HG02885 (cell line): ENCODE results near the gene FMO5.
"Not testable (repeated sequence)": the region's sequence is repeated elsewhere in the genome, so short reads cannot be mapped to it uniquely, and the experiment has no call there.

Source experiments
- ATAC-seq: cut with Tn5 transposase; IDR thresholded peaks from one replicate; pipeline ENCODE4 v1.9.1; 2021; ENCODE audit warnings: mild to moderate bottlenecking; ENCODE audit not compliant: unreplicated experiment, poor library complexity

Gene FMO5

DNA sequence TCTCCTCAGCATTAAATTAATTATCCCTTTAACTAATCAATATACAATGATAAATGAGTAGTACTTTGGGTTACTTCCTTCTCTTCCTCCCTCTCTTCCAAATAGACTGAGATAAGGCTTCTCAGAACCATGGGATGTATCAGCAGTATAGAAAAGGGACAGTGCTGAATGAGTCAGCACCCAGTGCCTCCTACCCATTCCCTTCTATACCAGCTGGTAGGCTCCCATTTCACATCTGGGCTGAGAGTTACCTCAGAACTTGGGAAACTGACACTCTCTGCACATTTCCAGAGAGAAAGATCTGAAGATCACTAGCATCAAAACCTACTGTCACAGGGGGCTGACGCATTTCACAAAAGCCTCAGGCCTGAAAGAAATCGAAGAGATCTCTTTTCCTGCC lies 68.0 kb downstream of the FMO5 start:
- not testable (repeated sequence) for ATAC-seq

DNA sequence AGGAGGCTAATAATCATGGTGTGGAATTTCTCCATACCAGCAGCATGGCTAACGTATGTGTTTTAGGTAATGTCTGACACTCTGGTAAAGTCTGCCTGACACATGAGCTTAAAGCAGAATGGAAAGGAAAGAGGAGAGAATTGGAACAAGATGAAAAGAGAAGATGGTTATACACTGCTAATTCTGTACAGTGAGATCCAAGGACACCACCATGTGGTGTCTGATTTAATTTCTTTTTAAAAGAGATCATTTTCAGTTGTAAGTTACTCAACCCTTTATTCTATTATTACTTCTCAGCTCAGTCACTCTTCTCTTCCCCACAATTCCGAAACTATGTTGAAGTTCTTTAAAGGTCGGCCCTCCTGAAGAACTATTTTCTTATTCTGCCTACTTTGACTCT lies 68.5 kb downstream of the FMO5 start:
- no peak for ATAC-seq

DNA sequence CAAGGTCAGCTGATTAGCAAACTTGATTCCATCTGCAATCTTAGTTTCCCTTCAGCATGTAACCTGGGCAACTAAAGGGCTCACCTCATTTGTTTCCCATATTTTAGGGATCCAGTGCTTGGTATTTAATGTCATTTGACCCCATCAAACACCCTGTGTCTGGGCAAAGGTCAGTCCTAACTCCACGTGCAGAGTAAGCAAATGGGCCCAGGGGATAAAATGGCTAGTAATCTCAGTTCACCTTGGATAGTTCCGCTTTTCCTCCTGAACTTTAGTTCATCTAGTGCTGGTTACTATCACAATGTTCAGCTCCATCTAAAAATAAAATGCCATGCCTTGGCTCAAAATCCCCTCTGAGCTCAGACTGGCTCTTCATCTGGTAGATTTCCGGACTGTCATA lies 72.4 kb downstream of the FMO5 start:
- no peak for ATAC-seq

DNA sequence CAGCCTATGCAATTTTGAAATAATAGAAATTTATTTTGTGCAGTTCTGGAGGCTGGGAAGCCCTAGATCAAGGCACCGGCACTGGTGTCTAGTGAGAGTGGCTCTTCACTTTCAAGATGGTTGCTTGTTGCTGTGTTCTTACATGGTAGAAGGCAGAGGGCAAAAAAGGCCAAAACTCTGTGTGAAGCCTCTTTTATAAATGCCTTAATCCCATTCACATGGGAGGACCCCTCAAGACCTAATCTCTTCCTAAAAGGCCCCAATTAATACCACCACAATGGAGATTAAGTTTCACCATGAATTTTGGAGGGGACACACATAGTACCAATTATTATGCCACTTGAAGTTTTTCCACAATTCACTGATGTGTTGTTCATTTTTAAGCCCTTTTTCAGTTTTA lies 73.9 kb downstream of the FMO5 start:
- no peak for ATAC-seq

DNA sequence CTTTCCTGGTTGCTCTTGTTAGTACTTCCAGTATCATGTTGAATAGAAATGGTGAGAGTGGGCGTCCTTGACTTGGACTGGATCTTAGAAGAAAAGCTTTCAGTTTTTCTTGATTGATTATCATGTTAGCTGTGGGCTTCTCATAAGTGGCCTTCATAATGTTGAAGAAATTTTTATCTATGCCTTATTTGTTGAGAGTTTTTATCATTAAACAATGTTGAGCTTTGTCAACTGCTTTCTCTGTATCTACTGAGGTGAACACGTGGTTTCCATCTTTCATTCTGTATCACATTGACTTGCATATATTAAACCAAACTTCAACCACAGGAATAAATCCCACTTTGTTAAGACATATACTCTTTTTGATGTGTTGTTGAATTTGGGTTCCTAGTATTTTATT lies 82.3 kb downstream of the FMO5 start:
- no peak for ATAC-seq
